Stimulated activated CD8-positive, alpha-beta memory T cell treated with anti-CD3 and anti-CD28 coated beads, Interleukin-7, amount 100 ng/mL, for 1 hour (primary cell): ENCODE measurements around the gene ZNF513.

Source experiments
- DNase-seq, 2 donors: peaks; one replicate each; pipeline ENCODE4 v3.0.0-alpha.2; 2020; ENCODE audit warnings: low read depth in 2 of 2

Gene ZNF513

DNA sequence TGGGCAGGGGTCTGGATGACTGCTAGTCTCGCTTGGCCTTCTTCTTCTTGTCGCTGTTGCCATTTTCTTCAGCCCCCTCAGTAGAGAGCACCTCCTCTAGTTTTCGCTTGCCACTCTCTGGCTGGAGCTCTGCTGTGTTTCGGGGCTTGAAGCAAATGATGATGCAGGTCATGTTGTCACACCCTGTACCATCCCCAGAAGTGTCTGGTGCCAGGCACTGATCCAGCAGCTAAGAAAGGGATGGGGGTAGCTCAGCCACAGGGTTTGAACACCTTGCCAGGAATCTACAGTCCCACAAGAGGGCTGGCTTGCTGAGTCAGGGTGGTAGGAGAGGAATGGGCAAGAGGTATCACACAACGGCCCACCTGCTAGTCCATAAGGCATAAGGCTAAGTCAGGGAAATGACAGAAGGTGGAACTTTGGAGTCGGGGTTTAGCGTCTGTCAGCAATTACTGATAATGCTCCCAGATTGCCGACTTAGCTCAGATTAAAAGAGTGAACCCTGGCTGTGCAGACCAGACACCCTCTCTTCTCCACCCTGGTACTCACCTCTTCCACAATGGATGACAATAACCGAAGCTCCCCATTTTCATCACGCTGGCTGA, 1.1 kb upstream of the ZNF513 start:
- no peak for DNase-seq

DNA sequence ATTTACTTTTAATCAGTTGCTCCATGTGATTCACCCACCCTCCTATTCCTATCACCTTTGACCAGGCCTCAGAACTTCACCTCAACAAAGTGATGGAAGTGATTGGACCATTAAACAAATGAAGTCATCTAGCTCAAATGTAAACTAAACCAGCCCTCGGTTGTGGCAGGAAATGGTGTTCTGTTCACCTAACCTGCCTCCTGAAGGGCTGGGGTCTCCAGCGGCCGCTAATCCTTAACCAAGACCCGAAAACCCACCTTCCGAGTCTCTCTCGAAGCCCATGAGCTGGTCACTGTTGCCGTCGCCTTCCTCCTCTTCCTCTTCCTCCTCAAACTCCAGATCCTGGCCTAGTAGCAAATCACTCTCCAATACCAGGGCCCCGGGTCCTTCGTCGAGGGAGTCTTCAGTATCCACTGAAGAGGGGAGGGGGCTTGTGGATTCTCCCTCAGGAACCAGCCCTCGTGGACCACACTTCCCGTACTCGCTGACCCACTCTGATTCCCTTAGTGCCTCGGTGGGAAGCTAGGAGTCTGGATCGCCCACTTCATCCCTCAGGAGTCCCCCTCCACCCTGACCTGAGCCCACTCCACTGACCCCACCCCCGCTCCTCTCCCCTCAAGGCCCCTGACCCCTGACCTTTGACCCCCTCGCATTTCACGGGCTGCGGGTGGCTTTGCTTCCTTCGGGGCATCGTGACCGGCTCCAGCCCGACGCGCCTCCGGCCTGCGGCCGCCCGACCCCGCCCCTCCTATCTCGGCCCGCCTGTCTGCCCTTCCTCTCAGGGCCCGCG, 503 bp downstream of the ZNF513 start:
- DNase-seq: no peak

DNA sequence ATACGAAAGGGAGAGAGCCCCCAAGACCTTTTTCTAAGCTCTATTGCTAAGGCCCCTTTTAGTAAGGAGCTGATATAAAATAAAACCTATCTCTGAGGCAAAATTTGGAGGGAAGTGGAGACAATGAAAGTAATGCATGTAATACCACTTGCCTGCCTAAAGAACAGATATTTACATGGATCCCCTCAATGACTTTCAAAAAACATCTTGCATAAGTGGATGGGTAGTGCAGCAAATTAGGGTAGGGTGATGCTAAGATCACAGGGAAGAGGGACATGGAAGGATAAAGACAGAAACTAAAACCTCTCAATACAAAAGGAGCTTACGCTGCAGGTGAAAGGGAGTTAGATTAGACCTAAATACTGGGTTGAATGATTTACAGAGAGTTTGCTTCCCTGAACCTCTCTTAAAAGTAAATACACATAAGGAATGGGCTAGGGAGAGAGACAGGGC, 1.1 kb downstream of the ZNF513 start:
- no peak for DNase-seq

DNA sequence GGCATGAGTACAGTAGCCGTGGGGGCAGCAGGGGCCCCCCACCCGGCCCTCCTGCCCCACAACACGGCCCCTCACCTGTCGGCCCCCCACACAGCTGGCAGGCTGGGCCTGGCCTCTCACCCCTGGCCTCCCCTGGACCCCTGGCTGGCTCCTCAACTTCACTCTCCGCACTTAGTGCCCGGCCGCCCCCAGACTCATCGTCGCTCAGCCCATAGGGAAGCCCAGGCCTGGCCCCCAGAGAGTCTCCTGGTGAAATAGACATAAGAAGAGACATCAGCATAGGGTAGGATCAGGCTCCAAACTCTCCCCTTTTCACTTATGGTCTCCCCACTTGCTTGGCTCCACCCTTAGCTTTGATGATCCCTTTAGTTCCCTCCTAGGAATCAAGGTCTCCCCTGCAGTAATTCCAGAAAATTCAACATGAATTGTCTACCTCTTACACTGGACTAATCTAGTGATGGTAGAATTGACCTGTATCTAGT, 1.7 kb downstream of the ZNF513 start:
- DNase-seq: no peak

DNA sequence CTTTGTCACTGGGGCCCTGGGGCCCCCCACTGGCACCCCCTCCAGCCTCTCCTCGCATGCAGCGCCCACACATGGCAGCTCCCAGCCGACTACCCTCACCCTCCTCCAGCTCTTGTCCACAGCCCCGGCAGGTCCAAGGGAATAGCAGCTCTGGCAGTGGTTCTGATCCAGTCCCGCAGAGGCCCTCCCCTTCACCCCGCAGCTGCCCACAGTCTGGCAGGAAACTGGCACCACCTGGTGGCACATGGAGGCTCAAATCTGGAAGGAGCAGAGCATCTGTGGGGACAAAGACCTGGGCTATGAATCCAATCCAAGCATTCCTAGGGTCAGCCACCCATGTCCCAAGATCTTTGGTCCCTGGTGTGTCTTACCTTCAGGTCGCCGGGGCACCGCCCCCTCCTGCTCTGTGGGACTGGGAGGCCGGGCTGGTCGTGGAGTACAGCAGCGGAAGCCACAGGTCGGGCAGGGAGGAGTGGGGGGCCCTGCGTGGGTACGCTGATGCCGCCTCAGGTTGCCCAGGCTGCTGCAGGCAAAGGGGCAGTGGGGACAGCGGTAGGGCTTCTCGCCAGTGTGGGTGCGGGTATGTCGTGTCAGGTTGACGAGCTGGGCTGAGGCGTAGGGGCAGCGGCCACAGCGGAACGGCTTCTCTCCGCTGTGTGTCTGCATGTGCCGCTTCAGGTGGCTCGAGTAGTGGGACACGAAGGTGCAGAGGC, 2.3 kb downstream of the ZNF513 start:
- no peak for DNase-seq

DNA sequence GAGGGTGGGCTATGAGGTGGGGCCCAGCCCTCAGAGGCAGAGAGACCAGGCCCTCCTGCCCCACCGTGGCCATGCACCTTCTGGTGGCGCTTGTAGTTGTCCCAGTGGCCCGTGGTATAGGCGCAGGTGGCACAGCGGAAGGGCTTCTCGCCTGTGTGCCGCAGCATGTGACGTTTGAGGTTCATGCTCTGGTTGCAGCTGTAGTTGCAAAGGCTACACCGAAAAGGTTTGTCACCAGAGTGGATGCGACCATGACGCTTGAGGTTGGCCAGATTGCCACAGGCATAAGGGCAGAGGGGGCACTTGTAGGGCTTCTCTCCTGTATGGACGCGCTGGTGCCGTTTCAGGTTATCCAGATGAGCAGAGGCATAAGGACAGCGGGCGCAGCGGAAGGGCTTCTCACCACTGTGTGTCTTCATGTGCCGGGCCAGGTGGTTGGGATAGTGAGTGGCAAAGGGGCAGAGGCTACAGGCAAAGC, 2.9 kb downstream of the ZNF513 start:
- DNase-seq: no peak

DNA sequence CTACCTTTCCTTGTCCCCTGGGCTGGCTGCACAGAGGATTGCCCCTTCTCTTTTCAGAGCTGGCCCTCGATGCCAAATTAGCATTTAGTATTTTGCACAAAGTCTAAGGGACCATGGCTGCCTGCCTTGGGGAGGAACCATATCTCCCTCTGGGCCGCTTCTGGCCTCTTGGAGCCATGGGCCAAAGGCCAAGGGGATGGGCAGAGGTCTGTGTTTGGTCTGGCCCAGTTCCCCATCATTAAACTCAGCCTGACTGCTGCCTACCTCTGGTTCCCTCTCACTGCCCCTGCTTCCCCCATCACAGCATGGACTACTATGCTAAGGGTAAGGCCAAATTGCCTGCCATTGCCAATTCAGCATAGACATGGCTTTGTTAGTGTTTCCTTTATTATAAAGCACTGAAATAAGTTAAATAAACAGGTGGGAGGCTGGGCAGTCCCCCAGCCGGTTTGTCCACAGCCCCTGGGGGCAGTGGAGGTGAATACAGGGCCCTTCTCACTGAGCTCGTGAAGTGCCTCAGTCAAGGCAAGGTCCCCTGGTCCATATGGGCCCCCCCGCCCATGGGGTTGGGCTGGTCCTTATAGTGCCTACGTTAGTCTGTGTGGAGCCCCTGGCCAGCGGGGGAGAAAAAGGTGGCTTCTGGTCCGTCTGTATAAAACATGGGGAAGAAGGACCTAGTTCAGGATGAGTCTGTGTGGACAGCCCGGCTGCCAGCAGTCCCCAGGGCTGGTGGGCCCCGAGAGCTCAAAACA, 3.5 kb downstream of the ZNF513 start:
- no peak for DNase-seq

DNA sequence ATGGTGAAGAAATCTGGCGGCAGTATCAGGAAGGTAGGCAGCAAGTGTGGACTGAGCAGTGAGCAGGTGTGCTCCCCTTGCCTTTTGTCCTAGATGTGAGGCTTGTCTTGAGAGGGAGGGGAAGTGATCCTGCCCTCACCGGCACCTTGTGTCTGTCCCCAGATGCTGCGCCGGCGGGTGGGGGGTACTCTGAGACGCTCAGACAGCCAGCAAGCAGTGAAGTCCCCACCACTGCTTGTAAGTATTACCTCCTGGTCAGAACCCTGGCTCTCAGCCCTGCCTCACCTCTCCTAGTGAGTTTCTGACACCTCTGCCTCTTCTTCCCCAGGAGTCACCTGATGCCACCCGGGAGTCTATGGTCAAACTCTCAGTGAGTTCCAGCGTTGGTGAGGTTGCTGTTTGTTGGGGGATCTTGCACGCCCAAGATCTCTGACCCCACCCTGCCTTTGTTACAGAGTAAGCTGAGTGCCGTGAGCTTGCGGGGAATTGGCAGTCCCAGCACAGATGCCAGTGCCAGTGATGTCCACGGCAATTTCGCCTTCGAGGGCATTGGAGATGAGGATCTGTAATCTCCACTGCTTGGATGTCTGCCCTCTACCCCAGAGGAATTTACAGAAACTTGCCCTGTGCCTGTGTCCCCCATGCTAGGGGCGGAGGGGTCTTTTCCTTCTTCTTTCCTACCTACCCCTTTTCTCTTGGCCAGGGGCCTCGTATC, 4.2 kb downstream of the ZNF513 start:
- no peak for DNase-seq

DNA sequence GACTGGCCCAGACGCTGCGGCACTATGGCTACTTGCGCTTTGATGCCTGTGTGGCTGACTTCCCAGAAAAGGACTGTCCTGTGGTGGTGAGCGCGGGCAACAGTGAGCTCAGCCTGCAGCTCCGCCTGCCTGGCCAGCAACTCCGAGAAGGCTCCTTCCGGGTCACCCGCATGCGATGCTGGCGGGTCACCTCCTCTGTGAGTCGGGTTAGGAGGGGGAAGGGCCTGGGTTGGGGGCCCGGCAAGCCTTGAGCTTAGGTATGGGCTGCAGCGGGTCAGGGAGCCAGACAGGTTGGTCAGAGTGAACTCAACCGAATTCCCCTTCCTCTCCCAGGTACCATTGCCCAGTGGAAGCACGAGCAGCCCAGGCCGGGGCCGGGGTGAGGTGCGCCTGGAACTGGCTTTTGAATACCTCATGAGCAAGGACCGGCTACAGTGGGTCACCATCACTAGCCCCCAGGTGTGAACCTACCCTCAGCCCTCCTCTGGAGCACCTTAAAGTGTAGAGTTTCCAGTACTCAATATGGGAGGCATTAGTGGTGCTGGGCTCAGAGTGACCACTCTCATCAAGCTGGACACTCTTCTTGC, 4.9 kb downstream of the ZNF513 start:
- no peak for DNase-seq

DNA sequence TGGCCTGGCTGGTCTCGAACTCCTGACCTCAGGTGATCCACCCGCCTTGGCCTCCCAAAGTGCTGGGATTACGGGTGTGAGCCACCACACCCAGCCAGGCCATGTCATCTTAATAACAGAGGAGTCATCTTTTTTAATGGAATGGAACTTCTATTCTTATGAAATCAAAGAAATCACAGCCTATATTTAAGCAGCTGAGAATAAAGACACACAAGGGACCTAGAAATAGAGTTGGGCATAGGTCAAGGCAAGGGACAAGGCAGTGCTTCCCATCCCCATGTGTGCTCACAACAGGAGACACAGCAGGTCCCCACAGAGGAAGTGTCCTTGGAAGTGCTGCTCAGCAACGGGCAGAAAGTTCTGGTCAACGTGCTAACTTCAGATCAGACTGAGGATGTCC, 7.0 kb downstream of the ZNF513 start:
- no peak for DNase-seq

DNA sequence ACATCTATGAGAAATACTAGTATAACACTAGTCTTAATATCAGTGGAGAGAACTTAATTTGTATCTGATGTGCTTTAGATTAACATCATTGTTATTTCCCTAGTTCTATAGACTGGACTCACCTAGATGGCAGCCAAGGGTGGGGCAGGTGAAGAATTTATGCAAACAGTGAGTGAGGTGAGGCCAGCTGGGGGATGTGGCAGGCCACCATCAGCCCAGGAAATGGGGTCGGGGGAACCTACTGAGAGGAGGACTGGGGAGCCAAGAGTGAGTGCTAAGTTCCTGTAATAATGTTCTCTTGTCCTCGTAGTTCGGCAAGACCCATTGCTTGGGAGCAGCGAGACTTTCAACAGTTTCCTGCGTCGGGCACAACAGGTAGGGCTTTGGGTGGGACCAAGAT, 7.6 kb downstream of the ZNF513 start:
- DNase-seq: no peak

DNA sequence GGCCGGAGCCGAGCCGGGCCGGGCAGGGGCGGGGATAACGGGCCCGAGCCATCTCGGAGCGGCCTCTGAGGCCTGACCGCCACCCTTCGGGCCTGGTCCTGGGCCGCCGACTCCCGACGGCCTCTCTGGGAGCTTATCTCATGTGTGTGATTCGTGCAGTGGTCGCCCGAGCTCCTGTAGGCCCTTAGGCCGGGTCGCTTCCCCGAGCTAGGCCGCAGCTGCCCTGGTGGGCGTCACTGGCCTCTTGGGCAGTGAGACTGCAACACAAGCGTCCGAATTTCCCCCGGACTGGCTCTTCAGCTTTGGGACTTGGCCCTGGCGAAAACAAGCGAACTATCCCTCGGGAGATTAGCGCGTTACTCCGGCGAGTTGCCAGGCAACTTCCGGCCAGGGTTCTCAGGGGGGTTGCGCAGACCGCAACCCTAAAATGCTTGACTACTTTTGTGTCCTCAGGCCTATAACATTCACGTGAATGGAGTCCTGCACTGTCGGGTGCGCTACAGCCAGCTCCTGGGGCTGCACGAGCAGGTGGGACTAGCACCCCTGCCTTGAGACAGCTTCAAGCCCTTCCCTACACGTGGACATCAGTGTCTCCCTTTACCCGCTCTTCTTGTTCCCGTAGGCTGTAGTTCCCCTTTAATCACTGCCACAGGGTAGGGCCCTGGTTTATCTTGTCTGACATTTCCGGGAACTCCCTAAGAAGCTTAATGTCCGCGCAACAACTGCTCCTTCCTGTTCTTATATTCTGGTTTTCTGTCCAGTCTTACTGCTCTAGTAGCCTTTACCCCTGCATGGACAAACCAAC, 9.5 kb downstream of the ZNF513 start:
- no peak for DNase-seq

DNA sequence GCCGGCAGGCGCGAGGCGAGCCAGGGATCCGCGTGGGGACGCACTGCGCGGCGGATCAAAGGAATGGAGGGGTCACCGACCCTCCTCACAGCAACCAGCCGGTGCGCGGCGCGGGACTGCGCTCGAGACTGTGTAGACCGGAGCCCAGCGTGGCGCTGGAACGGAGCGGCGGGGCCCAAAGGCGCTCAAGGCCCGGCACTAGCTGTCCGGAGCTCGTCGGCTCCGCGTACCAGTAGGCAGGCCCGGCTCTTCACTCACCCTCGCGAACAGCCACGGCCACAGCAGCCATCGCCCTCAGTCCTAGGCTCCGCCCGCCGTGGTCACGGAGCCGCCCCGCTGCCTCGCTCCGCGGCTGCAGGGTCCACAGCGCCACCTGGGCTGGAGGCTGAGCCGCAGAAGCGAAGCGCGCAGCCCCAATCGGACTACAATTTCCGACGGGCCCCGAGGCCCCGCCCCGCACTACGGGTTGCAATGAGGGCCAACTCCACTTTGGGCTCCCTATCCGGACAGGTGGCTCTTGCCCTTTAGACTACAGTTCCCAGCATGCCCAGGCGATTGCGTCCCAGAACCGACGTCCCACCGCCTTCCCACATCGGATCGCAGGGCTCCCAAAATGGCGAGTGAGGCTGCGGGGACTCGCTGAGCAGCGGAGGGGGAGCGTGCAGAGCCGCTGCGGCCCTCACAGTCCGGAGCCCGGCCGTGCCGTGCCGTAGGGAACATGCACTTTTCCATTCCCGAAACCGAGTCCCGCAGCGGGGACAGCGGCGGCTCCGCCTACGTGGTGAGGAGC, 10.3 kb downstream of the ZNF513 start, which contains the start of the genes EIF2B4 and SNX17:
Gene EIF2B4 (minus strand): TSS at position 313 of the 790 bp plus-strand sequence. CDS start 24 bp downstream, at position 289.
Gene SNX17 (plus strand): TSS at position 591 of the 790 bp plus-strand sequence. CDS start 128 bp downstream, at position 719.
- peak; percentile 97 to 98 for DNase-seq

DNA sequence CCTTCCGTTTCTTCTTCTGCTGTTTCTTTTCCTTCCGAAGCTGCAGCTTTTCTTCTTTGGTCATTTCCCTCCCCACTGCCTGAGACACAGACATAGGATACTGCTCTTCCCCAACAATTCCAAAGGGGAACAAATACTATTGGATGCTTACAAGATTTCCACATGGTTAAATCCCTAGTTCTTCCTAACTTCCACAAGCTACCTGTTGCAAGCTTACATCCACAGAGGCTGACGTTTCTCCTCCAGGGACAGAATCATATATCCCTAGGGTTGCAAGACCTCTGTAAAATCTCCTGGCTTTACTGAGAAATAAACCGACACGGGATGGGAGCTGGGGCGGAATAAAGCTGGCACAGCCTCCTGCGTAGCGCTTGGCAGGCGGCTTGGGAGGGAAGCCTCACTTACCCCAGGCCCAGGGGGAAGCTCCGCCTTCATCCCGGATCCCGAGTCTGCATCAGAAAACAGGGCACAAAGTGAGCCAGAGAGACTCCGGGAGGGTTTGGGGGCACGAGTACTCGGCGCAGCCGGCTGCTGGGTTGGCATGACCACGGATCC, 11.0 kb downstream of the ZNF513 start:
- no peak for DNase-seq

DNA sequence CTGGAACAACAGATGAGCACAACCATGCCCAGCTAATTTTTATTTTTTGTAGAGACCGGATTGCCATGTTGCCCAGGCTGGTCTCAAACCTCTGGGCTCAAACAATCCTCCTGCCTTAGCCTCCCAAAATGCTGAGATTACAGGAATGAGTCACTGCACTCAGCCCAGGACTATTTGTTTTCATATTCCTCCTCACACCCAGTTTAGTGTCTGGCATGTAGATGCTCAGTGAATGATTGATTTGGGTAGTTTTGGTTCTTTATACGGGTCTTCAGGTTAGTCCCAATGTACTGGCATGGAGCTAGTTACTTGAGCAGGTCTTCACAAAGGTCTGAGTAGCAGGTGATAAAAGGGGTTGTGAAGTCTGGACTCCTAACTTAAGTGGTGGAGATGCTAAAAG, 16.6 kb downstream of the ZNF513 start:
- DNase-seq: no peak

DNA sequence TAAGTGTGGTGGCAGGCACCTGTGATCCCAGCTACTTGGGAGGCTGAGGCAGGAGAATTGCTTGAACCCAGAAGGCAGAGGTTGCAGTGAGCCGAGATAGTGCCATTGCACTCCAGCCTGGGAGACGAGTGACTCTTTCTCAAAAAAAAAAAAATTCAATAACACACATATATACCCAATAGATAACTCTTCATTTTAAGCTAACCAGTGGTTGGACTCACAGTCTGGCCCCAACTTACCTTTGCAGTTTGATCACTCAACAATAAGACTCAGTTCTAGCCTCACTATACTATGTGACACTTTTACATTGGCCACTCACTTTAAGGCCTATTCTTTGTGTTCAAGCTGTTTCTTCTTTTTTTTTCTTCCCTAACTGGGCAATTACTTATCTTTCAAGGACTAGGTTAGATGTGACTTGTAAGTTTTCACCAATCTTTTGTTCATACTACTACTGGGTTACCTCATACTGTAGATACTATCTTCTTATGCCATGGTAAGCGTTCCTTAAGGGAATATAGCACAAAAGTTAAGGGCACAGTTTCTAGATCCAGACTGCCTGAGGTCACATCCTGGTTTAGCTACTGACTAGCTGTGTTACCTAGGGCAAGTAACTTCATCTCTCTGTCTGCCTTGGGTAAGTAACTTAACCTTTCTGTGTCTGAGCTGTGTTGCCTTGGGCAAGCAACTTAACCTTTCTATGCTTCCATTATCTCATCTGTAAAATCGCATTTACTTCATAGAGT, 17.7 kb downstream of the ZNF513 start:
- DNase-seq: no peak

DNA sequence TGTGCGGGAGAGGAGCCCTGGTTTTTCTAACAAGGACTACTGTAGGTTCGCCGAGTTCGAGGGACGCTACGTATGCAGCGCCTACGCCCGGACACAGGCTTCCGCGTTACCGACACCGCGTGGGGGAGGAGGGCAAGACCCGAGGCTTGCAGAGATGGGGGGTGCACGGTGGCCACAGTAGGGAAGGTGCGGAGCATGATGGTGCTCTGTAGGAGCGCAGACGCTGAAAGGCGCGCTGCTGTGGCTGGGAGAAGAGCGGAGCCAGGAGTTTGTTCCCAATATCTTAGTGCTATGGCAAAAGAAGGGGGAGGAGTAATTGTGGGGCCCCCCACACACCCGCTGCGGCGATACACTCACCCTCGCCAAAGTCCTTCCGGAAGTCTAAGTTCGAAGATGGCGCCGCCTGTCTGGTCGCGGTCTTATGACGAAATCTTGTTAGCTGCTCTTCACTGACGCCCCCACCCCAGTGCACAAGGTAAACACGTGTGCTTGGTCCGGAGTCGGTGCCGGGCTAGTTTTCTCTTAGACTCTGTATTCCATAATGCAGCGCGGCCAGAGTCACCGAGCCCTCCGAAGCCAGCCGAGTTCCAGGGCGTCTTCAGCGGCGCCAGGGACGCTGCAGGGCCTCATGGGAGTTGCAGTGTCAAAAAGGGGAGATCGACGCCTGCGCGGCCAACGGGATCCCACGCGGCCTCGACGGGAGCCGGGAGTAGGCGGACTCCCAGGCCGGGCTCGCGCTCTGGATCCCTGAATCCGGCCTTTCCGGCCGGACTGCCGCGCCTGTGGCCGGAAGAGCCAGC, 24.0 kb downstream of the ZNF513 start, which contains the start of gene GTF3C2:
Gene GTF3C2 (minus strand): TSS at position 383 of the 800 bp plus-strand sequence. CDS start 13,210 bp downstream, outside the sequence.
- DNase-seq: peak; percentile 82 to 87
